Measurements from ENCODE around the gene BID. TPM values are rescaled to one million over a fixed set of nuclear protein-coding genes. Genes with fewer than 3 reads are reported as not detected.

The BID gene
- total RNA-seq, 1 donor from 2014 or later, result 35.1 TPM

DNA sequence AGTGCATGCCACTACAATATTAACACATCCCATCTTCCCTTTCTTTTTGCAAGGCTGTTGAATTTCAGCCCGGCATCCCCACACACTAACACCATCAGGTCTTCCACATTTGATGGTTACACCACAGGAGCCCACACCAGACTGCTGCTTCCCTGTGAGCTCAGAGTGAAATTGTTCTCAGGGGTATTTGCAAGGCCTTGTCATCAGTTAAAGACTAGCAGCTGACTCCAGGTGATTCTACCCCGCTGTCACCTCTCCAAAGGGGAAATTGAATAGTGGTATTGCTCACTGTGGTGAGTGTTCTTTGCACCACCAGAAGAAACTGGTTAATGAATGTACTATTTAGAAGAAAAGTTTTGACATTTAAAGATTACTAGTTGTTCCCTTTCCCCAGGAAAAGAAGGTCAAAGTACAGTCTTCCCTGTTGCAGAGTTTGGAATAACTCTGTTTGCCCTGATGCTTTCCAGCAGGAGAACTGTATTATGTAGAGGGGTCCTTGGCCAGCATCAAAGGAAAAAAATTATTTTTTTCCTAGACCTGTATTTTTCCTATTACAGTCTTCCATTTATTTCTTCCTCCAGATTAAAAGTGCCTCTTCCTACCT lies 41.9 kb downstream of the BID start:
- Mint-ChIP-seq H3K9me3 (ENCODE audit: unreplicated experiment) (no peaks in the 10 kb centered on the region), H3K4me3 (ENCODE audit: unreplicated experiment) (no peak overlapping the region), H3K27me3 (ENCODE audit: low read depth, unreplicated experiment) (no peaks in the 10 kb centered on the region), H3K27ac (ENCODE audit: unreplicated experiment) (no peak overlapping the region), H3K36me3 (ENCODE audit: low read depth, unreplicated experiment) (peaks cover 23% of the 10 kb centered on the region), H3K4me1 (ENCODE audit: low read depth, unreplicated experiment) (peaks cover 22% of the 10 kb centered on the region)
- Histone ChIP-seq H3K27ac (ENCODE audit: low read depth, low read length) (no peak overlapping the region), H4K20me1 (ENCODE audit: insufficient read depth, low read length) (peaks cover 13% of the 10 kb centered on the region), H3K4me3 (ENCODE audit: insufficient read depth, low read depth, low read length) (no peak overlapping the region), H3K9me3 (ENCODE audit: insufficient read depth, low read depth, low read length) (no peaks in the 10 kb centered on the region), H2AFZ (ENCODE audit: low read depth, low read length) (no peak overlapping the region), H3K79me2 (ENCODE audit: insufficient read depth, low read length) (peaks cover 5% of the 10 kb centered on the region), H3K4me1 (ENCODE audit: insufficient read depth, low read length) (peaks cover 11% of the 10 kb centered on the region), H3K27me3 (ENCODE audit: insufficient read depth, low read length) (no peaks in the 10 kb centered on the region), H3K36me3 (ENCODE audit: insufficient read depth, low read length) (peaks cover 41% of the 10 kb centered on the region), H3K4me2 (ENCODE audit: low read length) (no peak overlapping the region), H3K9ac (ENCODE audit: low read length) (no peak overlapping the region)
- TF ChIP-seq, protein P1, sequence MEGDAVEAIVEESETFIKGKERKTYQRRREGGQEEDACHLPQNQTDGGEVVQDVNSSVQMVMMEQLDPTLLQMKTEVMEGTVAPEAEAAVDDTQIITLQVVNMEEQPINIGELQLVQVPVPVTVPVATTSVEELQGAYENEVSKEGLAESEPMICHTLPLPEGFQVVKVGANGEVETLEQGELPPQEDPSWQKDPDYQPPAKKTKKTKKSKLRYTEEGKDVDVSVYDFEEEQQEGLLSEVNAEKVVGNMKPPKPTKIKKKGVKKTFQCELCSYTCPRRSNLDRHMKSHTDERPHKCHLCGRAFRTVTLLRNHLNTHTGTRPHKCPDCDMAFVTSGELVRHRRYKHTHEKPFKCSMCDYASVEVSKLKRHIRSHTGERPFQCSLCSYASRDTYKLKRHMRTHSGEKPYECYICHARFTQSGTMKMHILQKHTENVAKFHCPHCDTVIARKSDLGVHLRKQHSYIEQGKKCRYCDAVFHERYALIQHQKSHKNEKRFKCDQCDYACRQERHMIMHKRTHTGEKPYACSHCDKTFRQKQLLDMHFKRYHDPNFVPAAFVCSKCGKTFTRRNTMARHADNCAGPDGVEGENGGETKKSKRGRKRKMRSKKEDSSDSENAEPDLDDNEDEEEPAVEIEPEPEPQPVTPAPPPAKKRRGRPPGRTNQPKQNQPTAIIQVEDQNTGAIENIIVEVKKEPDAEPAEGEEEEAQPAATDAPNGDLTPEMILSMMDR (IDR thresholded peaks at IDR 0.05; ENCODE audit: insufficient read depth, low read depth, low read length), result no peak
- TF ChIP-seq EZH2 (IDR thresholded peaks at IDR 0.05; ENCODE audit: insufficient read depth, low read length), result no peak
- DNase-seq (ENCODE audit: low read depth) (no peak), FAIRE-seq (no peak)

DNA sequence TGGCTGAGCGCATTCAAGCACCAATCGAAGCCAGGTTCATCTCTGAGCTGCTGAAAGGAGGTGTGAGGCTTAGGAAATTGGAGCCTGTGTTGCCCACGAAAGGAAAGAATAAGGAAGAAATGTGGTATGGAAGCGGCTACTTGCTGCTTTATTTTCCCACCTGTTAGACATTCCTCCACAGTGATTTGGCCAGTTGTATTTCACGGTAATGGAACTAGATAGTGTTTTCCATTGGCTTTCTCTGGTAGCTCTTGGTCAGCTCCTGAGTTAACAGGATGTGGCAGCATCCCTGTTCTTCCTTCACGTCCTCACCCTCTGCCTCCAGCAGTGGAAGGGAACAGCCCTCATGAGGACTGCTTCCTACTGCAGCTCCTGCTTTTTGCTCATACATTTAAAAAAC lies 44.7 kb downstream of the BID start:
- Histone ChIP-seq H3K27ac (ENCODE audit: low read depth, low read length) (no peak overlapping the region), H3K4me1 (ENCODE audit: insufficient read depth, low read length) (peaks cover 29% of the 10 kb centered on the region), H3K4me3 (ENCODE audit: insufficient read depth, low read depth, low read length) (no peak overlapping the region), H4K20me1 (ENCODE audit: insufficient read depth, low read length) (peaks cover 28% of the 10 kb centered on the region), H3K27me3 (ENCODE audit: insufficient read depth, low read length) (no peaks in the 10 kb centered on the region), H3K79me2 (ENCODE audit: insufficient read depth, low read length) (peaks cover 13% of the 10 kb centered on the region), H3K9ac (ENCODE audit: low read length) (no peak overlapping the region), H3K9me3 (ENCODE audit: insufficient read depth, low read depth, low read length) (no peaks in the 10 kb centered on the region), H2AFZ (ENCODE audit: low read depth, low read length) (no peak overlapping the region), H3K36me3 (ENCODE audit: insufficient read depth, low read length) (peaks cover 35% of the 10 kb centered on the region), H3K4me2 (ENCODE audit: low read length) (no peak overlapping the region)
- DNase-seq (ENCODE audit: low read depth) (no peak), FAIRE-seq (no peak)
- peaks cover 34% of the 10 kb centered on the region for H3K36me3 Mint-ChIP-seq (ENCODE audit: low read depth, unreplicated experiment)
- H3K4me3 Mint-ChIP-seq (ENCODE audit: unreplicated experiment), result no peak overlapping the region
- no peaks in the 10 kb centered on the region for H3K9me3 Mint-ChIP-seq (ENCODE audit: unreplicated experiment)
- H3K27me3 Mint-ChIP-seq (ENCODE audit: low read depth, unreplicated experiment), result no peaks in the 10 kb centered on the region
- TF ChIP-seq, protein P1 (IDR thresholded peaks at IDR 0.05; ENCODE audit: insufficient read depth, low read depth, low read length), result no peak
- TF ChIP-seq EZH2 (IDR thresholded peaks at IDR 0.05; ENCODE audit: insufficient read depth, low read length), result no peak
- peaks cover 35% of the 10 kb centered on the region for H3K4me1 Mint-ChIP-seq (ENCODE audit: low read depth, unreplicated experiment)
- H3K27ac Mint-ChIP-seq (ENCODE audit: unreplicated experiment), result no peak overlapping the region

DNA sequence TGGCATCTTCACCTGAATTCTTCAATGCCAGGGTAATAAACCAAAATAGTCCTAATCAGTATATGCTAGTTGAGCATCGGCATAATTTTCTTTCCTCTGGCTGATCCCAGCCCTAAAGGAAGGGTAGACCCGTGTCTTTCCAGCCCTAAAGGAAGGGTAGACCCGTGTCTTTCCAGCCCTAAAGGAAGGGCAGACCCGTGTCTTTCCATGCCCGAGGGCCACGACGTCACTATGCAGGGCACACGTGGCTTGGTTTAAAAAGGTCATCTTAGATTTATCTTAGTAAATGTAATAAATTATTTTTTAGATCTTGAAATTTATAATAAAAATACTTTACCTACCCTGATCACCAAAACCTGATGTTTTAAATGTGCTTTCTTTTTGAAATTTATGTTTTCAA lies 45.5 kb downstream of the BID start:
- H3K36me3 ChIP-seq (ENCODE audit: insufficient read depth, low read length), result peaks cover 32% of the 10 kb centered on the region
- peaks cover 22% of the 10 kb centered on the region for H3K4me1 ChIP-seq (ENCODE audit: insufficient read depth, low read length)
- H3K4me2 ChIP-seq (ENCODE audit: low read length), result no peak overlapping the region
- H3K27ac ChIP-seq (ENCODE audit: low read depth, low read length), result no peak overlapping the region
- Mint-ChIP-seq H3K4me3 (ENCODE audit: unreplicated experiment) (no peak overlapping the region), H3K27me3 (ENCODE audit: low read depth, unreplicated experiment) (no peaks in the 10 kb centered on the region), H3K36me3 (ENCODE audit: low read depth, unreplicated experiment) (peaks cover 31% of the 10 kb centered on the region), H3K4me1 (ENCODE audit: low read depth, unreplicated experiment) (peaks cover 27% of the 10 kb centered on the region), H3K9me3 (ENCODE audit: unreplicated experiment) (no peaks in the 10 kb centered on the region), H3K27ac (ENCODE audit: unreplicated experiment) (no peak overlapping the region)
- peaks cover 28% of the 10 kb centered on the region for H4K20me1 ChIP-seq (ENCODE audit: insufficient read depth, low read length)
- no peak overlapping the region for H3K4me3 ChIP-seq (ENCODE audit: insufficient read depth, low read depth, low read length)
- H3K9ac ChIP-seq (ENCODE audit: low read length), result no peak overlapping the region
- no peak overlapping the region for H2AFZ ChIP-seq (ENCODE audit: low read depth, low read length)
- TF ChIP-seq EZH2 (IDR thresholded peaks at IDR 0.05; ENCODE audit: insufficient read depth, low read length), result no peak
- TF ChIP-seq, protein P1 (IDR thresholded peaks at IDR 0.05; ENCODE audit: insufficient read depth, low read depth, low read length), result no peak
- H3K79me2 ChIP-seq (ENCODE audit: insufficient read depth, low read length), result peaks cover 20% of the 10 kb centered on the region
- H3K9me3 ChIP-seq (ENCODE audit: insufficient read depth, low read depth, low read length), result no peaks in the 10 kb centered on the region
- FAIRE-seq (no peak), DNase-seq (ENCODE audit: low read depth) (no peak)
- no peaks in the 10 kb centered on the region for H3K27me3 ChIP-seq (ENCODE audit: insufficient read depth, low read length)
